HepG2 (cell line): Measurements from ENCODE around the gene COQ5. TPM values are rescaled to one million over a fixed set of nuclear protein-coding genes. Genes with fewer than 3 reads are reported as not detected.

Experiments used
- CBX2 ChIP-seq, 2 experiments: fragments of 200-600 bp in 1 of 2; sonication (generic); formaldehyde crosslinking in 1 of 2; IDR thresholded peaks; 2 replicates each; pipeline versions ENCODE4 v1.7.0 to v1.8.1; 2018 to 2022; ENCODE audit warnings: low read depth in 2 of 2, low read length in 1 of 2, mild to moderate bottlenecking in 1 of 2, missing genetic modification reagents in 1 of 2
- MED1 ChIP-seq: sonication (generic); formaldehyde crosslinking; IDR thresholded peaks from 2 replicates; pipeline ENCODE4 v1.4.0; 2020; ENCODE audit warnings: missing genetic modification reagents
- MED13 ChIP-seq: sonication (generic); formaldehyde crosslinking; IDR thresholded peaks from 2 replicates; pipeline ENCODE4 v1.5.0; 2020; ENCODE audit warnings: missing genetic modification reagents
- NR2F6 ChIP-seq, 2 experiments: IDR thresholded peaks; 2 replicates each; pipeline ENCODE4 v1.6.1; 2016; ENCODE audit warnings: antibody characterized with exemption in 1 of 2, mild to moderate bottlenecking in 1 of 2
- RFX3 ChIP-seq: IDR thresholded peaks from 2 replicates; pipeline ENCODE4 v1.6.1; 2016; ENCODE audit warnings: missing biosample characterization, missing genetic modification reagents
- SOX13 ChIP-seq, 3 experiments: fragments of 450-650 bp in 1 of 3; sonication (generic) in 1 of 3; formaldehyde crosslinking in 1 of 3; IDR thresholded peaks in 2 of 3; conservative IDR thresholded peaks in 1 of 3; 2 replicates each; pipeline versions ENCODE4 v1.5.0 to v1.6.1; 2016 to 2020; ENCODE audit warnings: antibody characterized with exemption in 1 of 3, mild to moderate bottlenecking in 1 of 3, missing compliant biosample characterization in 1 of 3, missing genetic modification reagents in 1 of 3, moderate library complexity in 1 of 3
- ZNF441 ChIP-seq: sonication (generic); formaldehyde crosslinking; IDR thresholded peaks from 2 replicates; pipeline ENCODE4 v1.7.0; 2021; ENCODE audit warnings: missing genetic modification reagents, borderline replicate concordance
- ZNF841 ChIP-seq: sonication (generic); formaldehyde crosslinking; IDR thresholded peaks from 2 replicates; pipeline ENCODE4 v1.8.1; 2023; ENCODE audit warnings: missing genetic modification reagents, borderline replicate concordance
- polyA plus RNA-seq, 8 experiments: library from polyadenylated mRNA; depleted of rRNA in 3 of 8; stranded (reverse) in 7 of 8; unstranded in 1 of 8; fragments of >200 nt; fragmentation: Illumina TruSeq in 4 of 8; extraction: Trizol in 4 of 8; gene quantifications; 2 replicates each; pipeline versions ENCODE4 v1.2.1 to v1.2.3, GENCODE V29; 2011 to 2016; ENCODE audit warnings: low read depth in 4 of 8, missing spikeins in 1 of 8, mixed read lengths in 1 of 8; ENCODE audit not compliant: insufficient read depth in 1 of 8
- total RNA-seq, 5 experiments: library from RNA; depleted of rRNA; stranded (reverse); fragments of >200 nt; fragmentation: Illumina TruSeq; extraction: Trizol; gene quantifications; 2 replicates each; pipeline ENCODE4 v1.2.3, GENCODE V29; 2016; ENCODE audit warnings: low read depth in 1 of 5
- TF ChIP-seq, protein P1 (sequence below): sonication (generic); formaldehyde crosslinking; IDR thresholded peaks from 2 replicates; pipeline ENCODE4 v1.4.0; 2020; ENCODE audit warnings: mild to moderate bottlenecking, missing genetic modification reagents
- TF ChIP-seq, protein P2 (sequence below): sonication (generic); formaldehyde crosslinking; IDR thresholded peaks from 2 replicates; pipeline ENCODE4 v1.5.0; 2020; ENCODE audit warnings: mild to moderate bottlenecking, missing genetic modification reagents, borderline replicate concordance
- TF ChIP-seq, protein P3 (sequence below): sonication (generic); formaldehyde crosslinking; IDR thresholded peaks from 2 replicates; pipeline ENCODE4 v1.9.0; 2021; ENCODE audit warnings: missing genetic modification reagents, borderline replicate concordance
- TF ChIP-seq, protein P4 (sequence below): sonication (generic); formaldehyde crosslinking; IDR thresholded peaks from 2 replicates; pipeline ENCODE4 v1.4.0; 2020; ENCODE audit warnings: missing genetic modification reagents

Gene COQ5
- total and polyA plus RNA-seq, 2 of the 13 experiments (the other 11 are each of a cell fraction or from before 2014, with no cell fraction given) = 36.4 to 41.5 TPM

DNA sequence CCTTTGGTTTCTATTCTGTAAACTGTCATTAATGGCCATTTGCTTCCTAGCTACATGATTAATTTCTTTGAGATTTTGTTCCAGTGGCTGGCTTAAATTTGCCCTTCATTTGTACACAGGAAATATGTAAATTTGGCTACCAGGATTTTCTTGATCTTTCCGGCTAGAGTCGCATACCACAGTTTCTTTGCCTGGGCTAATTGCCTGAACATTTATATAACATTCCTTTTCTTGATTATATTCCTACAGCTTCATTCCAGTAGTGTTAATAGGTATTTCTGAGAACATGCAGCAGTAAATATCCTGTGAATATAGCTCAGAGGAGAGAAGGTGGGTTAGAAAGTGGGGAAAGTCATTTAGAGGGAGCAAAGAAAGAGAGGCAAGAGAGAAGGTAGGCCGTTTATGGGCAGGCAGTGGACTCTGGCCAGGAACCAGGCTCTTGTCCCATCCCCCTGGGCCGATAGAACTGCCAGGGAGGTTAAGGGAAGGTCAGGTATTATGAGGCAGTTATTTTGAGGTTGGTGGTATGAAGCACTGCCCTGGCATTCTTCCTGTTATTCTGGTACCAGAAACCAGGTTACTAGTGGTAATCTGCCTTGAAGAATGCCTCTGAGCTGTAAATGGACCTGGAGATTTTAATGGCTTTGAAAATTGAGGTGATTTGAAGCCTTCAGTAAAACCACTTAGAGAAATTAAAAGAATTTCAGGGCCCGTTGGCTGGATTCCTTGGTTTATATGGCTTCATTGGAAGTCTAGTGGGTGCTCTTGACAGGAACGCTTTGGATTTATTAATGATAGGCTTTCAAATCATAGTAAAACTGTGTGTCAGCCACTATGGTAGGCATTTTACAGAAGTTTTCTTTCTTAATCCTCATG, 9.6 kb upstream of the COQ5 start (continued):
- TF ChIP-seq, protein P1, sequence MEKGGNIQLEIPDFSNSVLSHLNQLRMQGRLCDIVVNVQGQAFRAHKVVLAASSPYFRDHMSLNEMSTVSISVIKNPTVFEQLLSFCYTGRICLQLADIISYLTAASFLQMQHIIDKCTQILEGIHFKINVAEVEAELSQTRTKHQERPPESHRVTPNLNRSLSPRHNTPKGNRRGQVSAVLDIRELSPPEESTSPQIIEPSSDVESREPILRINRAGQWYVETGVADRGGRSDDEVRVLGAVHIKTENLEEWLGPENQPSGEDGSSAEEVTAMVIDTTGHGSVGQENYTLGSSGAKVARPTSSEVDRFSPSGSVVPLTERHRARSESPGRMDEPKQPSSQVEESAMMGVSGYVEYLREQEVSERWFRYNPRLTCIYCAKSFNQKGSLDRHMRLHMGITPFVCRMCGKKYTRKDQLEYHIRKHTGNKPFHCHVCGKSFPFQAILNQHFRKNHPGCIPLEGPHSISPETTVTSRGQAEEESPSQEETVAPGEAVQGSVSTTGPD (CRISPR knock-in tag) = 0 out of 2 replicates have a peak, but pooled peaks have one; percentile 52
- TF ChIP-seq NR2F6 (IDR thresholded peaks at IDR 0.05) (peak; percentile 60), NR2F6 (CRISPR knock-in tag; IDR thresholded peaks at IDR 0.05) (peak; percentile 80), CBX2 (IDR thresholded peaks at IDR 0.05; ENCODE audit: low read depth, low read length) (no peak), CBX2 (CRISPR knock-in tag; IDR thresholded peaks at IDR 0.05; ENCODE audit: low read depth) (no peak), ZNF441 (CRISPR knock-in tag) (no peak), RFX3 (CRISPR knock-in tag) (no peak), MED13 (CRISPR knock-in tag) (no peak), ZNF841 (CRISPR knock-in tag) (no peak), MED1 (CRISPR knock-in tag) (0 out of 2 replicates have a peak, but pooled peaks have one; percentile 43), SOX13 (IDR thresholded peaks at IDR 0.05) (no peak), SOX13 (CRISPR knock-in tag; conservative IDR thresholded peaks at IDR 0.05 in 1 of 2, IDR thresholded peaks at IDR 0.05 in 1 of 2) (0 out of 4 replicates have a peak, but pooled peaks of 1 of the 2 experiments have one; percentile 15)
- TF ChIP-seq, protein P2, sequence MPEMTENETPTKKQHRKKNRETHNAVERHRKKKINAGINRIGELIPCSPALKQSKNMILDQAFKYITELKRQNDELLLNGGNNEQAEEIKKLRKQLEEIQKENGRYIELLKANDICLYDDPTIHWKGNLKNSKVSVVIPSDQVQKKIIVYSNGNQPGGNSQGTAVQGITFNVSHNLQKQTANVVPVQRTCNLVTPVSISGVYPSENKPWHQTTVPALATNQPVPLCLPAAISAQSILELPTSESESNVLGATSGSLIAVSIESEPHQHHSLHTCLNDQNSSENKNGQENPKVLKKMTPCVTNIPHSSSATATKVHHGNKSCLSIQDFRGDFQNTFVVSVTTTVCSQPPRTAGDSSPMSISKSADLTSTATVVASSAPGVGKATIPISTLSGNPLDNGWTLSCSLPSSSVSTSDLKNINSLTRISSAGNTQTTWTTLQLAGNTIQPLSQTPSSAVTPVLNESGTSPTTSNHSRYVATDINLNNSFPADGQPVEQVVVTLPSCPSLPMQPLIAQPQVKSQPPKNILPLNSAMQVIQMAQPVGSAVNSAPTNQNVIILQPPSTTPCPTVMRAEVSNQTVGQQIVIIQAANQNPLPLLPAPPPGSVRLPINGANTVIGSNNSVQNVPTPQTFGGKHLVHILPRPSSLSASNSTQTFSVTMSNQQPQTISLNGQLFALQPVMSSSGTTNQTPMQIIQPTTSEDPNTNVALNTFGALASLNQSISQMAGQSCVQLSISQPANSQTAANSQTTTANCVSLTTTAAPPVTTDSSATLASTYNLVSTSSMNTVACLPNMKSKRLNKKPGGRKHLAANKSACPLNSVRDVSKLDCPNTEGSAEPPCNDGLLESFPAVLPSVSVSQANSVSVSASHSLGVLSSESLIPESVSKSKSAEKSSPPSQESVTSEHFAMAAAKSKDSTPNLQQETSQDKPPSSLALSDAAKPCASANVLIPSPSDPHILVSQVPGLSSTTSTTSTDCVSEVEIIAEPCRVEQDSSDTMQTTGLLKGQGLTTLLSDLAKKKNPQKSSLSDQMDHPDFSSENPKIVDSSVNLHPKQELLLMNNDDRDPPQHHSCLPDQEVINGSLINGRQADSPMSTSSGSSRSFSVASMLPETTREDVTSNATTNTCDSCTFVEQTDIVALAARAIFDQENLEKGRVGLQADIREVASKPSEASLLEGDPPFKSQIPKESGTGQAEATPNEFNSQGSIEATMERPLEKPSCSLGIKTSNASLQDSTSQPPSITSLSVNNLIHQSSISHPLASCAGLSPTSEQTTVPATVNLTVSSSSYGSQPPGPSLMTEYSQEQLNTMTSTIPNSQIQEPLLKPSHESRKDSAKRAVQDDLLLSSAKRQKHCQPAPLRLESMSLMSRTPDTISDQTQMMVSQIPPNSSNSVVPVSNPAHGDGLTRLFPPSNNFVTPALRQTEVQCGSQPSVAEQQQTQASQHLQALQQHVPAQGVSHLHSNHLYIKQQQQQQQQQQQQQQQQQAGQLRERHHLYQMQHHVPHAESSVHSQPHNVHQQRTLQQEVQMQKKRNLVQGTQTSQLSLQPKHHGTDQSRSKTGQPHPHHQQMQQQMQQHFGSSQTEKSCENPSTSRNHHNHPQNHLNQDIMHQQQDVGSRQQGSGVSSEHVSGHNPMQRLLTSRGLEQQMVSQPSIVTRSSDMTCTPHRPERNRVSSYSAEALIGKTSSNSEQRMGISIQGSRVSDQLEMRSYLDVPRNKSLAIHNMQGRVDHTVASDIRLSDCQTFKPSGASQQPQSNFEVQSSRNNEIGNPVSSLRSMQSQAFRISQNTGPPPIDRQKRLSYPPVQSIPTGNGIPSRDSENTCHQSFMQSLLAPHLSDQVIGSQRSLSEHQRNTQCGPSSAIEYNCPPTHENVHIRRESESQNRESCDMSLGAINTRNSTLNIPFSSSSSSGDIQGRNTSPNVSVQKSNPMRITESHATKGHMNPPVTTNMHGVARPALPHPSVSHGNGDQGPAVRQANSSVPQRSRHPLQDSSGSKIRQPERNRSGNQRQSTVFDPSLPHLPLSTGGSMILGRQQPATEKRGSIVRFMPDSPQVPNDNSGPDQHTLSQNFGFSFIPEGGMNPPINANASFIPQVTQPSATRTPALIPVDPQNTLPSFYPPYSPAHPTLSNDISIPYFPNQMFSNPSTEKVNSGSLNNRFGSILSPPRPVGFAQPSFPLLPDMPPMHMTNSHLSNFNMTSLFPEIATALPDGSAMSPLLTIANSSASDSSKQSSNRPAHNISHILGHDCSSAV (CRISPR knock-in tag) = no peak
- TF ChIP-seq, protein P3, sequence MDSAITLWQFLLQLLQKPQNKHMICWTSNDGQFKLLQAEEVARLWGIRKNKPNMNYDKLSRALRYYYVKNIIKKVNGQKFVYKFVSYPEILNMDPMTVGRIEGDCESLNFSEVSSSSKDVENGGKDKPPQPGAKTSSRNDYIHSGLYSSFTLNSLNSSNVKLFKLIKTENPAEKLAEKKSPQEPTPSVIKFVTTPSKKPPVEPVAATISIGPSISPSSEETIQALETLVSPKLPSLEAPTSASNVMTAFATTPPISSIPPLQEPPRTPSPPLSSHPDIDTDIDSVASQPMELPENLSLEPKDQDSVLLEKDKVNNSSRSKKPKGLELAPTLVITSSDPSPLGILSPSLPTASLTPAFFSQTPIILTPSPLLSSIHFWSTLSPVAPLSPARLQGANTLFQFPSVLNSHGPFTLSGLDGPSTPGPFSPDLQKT (CRISPR knock-in tag) = no peak
- TF ChIP-seq, protein P4, sequence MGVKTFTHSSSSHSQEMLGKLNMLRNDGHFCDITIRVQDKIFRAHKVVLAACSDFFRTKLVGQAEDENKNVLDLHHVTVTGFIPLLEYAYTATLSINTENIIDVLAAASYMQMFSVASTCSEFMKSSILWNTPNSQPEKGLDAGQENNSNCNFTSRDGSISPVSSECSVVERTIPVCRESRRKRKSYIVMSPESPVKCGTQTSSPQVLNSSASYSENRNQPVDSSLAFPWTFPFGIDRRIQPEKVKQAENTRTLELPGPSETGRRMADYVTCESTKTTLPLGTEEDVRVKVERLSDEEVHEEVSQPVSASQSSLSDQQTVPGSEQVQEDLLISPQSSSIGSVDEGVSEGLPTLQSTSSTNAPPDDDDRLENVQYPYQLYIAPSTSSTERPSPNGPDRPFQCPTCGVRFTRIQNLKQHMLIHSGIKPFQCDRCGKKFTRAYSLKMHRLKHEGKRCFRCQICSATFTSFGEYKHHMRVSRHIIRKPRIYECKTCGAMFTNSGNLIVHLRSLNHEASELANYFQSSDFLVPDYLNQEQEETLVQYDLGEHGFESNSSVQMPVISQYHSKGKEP (CRISPR knock-in tag) = no peak
